NCI-H2107 (cell line): ENCODE results near the gene MAPKAP1.

Experiments used
- DNase-seq: peaks from one replicate; lab custom pipeline; 2025; lab: John Stamatoyannopoulos, UW

Gene MAPKAP1

DNA sequence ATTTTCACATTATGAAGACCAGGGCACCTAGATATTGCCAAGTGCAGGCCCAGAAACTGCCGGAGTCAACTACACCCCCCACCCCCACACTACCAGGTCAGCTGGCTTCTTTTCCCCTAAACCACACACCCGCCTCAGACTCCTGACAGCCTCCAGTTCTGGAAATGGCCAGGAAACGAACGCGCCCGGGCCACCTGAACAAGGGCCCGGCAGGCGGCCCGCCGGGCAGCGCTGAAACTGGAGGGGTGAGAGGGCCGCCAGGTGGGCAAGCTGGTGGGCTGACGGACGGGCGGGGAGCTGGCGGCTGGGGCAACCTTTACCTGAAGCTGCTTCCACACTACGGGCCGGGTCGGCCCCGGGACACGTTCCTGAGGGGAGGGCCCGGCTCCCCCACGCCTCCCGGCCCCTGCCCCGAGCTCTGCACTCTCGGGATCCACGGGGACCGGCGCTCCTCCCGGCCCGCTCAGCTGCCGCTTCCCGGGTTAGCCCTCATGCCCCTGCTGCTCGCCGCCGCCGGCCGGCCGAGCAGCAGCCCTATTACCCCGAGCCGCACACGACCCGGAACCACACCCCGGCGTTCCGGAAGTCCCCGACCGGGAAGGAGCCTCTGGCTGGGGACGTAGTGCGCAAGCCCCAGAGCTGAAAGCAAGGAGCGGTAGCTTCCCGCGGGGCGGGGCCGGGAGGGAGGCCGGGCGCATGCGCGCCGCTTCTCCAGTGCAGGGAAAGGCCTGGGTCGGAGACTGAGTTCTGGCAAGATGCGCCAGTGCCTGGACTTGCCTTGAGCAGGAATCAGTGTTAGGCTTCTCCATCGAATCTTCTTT is at the start of gene MAPKAP1:
Gene MAPKAP1, minus strand, starts transcription at position 558 of the 821 bp plus-strand sequence. CDS start 34,634 bp downstream, outside the sequence.
- peak; percentile 81 for DNase-seq

DNA sequence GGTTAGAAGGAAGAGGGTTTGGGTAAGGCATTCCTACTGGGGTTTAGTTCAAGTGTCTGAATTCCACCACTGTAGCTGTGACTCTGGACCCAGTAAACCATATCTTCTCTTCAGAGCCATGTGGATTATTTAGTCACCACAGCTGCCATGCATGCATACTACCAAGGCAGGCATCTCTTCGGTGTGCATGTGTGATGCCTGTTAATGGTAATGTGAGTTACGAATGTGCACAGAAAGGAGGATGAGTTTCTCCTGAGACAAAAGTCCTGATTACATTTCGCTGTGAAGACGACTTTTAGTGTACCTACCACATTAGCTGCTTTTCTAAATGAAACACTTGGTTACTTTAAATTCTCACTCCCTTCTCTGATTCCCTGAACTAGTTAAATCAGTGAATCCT is 49.5 kb upstream of the MAPKAP1 start:
- no peak for DNase-seq

DNA sequence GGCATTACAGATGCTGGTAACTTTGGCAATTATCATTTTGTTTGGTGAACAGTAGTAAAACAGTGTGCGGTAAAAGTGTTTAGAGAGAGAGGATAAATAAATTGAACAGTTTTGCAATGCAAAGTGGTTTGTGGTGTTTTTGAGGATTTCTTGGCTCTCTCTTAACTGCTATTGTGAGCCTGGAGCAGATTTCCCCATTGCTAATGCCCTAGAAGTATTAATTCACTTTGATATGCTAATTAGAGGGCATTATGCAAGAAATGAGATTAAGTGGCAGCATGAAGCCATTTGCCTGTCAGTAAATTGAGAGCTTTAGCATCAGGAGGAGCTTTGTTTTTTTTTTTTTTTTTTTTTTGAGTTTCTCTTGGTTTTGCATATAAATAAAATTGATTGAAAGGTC is 48.3 kb upstream of the MAPKAP1 start:
- DNase-seq: no peak

DNA sequence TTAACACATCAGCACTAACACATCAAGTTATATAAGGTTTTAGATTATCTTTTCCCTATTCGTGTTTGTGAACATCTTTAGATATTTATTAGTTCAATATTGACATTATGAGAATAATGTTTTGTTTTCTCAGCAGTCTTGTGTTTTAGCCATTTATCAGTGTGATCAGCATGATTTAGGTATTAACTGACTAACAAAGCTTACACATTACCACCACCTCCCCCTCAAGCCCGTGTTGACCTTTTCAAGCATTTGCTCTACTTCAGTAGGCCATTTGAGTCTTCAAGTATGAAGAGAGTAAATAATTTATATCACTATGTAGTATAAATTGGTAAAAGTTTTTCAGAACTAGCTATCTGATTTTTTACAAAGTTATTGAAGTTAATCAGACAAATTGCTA is 47.1 kb upstream of the MAPKAP1 start:
- DNase-seq: no peak

DNA sequence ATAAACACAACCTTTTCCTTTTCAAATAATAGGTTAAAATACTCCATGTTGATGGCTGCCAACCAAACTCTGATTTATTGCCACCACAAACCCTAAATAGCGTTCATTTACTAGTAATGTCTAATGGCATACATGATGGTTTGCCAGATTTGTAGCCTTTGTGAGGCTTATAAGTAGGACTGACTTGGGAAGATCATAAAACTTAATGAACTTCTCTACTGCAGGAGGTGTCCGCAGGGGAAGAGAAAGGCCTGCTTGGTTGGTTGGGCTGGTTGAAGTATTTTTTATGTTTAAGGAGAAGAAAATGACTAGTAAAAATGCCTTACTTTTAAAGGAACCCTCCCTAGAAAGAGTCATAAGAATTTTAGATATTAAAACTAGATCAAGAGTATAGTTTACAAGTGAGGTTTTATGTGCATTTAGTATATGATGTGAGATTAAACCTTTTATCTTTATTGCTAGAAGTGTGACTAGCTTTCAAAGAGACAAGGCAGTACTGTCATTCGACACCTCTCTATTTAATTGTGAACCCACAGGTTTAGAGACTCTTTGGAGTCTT is 45.1 kb upstream of the MAPKAP1 start:
- no peak for DNase-seq

DNA sequence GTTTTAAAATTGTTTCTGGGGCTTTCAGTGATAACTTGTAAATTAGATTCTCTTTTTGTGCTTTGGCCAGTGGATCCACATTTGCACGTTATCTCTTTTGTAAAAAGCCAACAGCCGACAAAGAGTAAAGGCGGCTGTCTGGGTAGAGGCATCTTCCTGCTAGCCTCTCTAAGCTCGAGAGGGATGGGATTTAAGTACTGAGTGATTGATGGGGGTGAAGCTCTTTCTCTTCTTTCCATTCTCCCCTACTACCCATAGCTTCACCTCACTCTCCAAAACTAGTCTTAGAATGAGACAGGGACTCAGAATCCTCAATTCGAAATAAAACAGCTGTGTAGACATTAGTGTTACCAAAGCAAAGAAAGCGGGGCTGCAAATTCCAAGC is 43.6 kb upstream of the MAPKAP1 start:
- DNase-seq: no peak

DNA sequence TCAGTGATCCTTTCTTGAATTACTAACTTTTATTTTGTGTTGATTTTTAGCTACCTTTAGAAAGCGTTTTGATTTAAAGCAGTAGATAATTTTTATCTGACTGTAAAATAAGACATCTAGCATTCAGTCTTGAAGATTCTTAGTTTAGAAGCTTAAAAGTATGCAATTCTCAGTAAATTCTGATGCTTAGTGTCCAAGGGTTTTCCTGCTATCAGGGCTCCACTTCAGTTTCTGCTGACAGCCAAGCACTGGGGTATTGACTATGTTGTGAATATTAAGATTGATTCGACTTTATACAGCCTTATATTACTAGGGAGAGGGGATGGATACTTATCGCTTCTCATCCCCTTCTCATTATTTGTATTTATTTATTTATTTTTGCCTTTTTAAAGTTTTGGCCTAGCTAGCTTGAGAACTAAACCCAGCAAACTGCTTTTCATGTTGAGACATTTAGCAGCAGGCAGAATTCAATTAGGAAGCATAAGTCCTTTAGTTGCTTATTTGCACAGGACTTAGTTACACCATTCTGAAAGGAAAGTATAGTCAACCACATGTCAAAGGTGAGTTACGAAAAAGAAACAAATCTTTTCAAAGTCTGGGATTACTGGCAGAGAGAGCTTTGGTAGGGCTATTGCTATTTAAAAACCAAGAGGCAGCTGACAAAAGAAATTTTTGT is 43.1 kb upstream of the MAPKAP1 start:
- no peak for DNase-seq

DNA sequence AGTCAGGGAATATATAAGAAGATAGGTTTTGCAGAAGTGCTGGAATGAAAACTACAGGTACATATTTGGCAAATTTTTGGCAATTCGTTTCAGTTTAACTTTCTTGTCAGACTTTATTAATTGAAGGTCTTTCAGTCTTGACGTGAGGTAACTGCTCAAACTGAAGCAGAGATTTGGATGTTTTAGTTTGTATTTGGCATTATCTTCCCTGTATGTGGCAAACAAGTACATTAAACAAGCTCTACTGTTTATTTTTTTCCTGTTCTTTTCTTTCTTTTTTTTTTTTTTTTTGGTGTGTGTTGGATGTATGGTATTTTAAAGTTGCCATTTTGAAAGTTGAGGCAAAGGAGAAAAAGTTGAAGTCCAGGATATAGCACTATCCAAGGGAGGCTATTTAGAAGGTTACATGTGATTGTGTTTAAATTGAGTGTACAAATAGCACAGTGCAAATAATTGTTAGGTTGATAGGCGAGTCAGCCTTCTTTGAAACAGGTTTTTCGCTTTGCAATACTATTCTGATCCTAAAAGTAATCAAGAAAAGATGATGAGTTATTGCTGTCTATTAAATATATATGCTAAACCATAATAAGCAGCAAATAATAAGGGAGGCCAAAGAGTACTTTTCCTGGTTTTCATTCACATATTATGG is 42.4 kb upstream of the MAPKAP1 start:
- no peak for DNase-seq

DNA sequence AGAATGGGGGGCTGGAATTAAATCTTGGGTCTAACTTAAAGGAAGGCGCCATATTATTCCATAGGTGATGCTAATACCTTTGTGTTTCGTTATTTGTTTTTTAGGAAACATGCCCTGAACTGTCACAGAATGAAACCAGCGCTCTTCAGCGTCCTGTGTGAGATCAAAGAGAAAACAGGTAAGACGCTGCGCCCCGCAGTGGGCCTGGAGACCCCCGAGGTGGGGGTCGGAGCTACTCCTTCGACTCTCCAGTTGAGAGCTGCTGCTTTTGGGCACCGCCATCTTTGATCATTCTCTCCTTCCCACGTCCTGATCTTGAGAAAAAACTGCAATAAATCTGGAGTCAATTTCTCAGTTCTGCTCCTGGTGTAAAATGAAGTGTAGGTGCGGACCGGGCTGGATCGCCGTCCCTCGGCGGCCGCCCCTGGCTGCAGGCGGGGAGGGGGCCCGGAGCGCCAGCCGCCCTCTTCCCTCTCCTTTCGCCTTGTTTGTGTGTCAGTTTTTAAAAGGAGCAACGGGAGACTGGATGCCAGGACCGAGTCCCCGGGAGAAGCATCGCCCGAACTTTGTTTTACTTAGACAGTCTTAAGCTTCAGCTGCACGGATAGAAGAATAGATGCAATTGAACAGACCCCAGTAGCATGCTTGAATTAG is 41.6 kb upstream of the MAPKAP1 start:
- DNase-seq: no peak

DNA sequence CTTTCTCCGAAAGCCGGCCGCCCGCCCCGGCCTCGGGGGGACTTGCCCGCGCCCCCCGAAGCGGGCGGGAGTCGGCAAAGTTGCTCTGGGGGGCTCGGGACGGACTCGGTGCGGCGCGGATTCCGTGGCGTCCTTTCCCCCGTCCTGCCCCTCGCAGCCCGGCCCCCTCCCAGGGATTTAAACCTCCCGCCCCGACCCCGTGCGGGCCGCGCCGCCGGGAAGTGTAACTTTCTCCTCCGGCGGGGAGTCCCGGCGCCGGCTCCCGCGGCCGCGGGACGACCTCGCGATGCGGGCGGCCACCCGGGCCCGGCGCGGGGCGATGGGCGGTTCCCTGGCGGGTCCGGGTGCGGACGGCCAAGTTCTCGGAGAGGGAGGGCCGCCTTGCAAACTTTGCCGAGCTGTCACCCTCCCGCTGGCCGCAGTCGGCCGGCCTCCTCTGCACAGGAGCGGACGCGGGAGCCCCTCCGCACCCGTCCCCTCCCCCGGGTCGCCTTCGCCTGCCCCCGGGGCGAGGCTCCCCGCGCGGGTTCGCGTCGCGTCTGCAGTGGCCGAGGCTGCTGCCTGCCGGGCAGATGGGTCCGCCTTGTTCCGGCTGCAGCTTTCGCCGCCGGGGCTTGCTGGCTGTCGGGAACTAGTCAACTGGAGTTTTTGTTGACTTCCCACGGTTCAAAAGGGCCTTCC is 40.9 kb upstream of the MAPKAP1 start:
- DNase-seq: no peak

DNA sequence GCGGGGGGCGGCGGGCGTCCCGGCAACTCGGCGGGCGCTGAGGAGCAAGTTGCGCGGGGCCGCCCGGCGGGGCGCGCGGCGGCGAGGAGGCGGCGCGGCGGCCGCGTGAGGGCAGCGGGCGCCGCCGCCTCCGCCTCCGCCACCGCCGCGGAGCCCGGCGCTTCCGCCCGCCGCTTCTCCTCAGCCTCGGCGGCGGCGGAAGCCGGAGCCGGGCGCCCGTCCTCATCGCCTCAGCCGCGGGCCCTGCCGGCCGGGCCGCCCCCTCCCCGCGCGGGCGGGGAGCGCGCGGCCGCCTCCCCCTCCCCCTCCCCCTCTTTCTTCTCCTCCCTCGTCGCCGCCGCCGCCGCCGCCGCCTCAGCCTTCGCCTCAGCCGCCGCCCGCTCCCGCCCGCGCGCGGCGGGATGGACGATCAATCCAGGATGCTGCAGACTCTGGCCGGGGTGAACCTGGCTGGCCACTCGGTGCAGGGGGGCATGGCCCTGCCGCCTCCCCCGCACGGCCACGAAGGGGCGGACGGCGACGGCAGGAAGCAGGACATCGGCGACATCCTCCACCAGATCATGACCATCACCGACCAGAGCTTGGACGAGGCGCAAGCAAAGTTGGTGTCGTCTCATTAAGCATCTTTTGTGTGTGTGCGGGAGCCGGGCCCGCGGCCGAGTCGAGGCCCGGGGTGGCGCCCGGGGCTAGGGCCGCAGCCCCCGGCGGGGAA is 40.2 kb upstream of the MAPKAP1 start, which contains the start of gene PBX3:
Gene PBX3, plus strand, starts transcription at position 321 of the 712 bp plus-strand sequence.
- DNase-seq: no peak

DNA sequence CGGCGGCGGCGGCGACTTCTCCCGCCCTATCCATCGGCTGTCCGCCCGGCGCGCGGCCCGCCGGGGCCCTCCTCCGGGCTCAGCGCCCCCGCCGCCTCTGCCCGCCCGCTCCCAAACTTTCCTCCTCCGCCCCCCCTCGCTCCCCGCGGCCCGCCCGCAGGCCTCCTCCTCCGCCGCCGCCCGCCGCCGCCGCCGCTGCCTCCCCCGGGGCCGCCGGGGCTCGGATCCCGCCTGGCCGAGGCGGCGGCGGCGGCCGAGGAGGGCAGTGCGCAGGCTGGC is 39.7 kb upstream of the MAPKAP1 start:
- no peak for DNase-seq

DNA sequence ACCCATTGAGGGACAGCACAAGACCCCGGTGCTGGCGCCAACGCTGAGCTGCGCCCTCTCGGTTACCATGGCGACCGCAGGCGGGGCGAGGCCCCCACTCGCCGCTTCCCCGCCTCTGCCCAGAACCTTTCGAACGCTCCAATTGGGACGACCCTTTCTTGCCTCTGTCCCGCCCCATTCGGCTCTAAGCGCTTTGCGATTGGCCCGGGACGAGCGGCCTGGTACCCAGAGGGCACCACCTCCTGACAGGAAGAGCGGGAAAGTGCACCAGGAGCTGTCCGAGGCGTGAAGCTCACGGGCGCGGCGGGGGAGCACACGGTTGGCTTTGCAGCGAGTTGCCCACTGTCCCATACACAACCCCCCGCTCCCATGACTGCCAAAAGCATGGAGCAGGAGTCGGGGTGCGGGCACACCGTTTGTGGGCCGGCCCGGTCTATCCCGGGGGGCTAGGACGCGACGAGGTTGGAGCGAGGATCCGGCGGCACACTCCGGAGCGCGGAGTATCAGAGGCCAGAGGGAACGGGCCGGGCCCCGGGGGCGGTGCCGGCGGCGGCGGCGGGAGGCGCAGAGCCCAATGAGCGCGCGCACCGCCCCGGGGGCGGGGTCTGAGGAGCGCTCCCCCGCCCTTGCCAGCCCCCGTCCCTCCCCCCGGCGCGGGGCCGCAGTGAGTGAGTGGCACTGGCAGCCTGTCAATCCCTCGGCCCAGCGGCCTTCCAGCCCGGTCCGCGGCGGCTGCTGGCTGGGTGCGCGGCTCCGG is 39.2 kb upstream of the MAPKAP1 start:
- peak; percentile 87 for DNase-seq

DNA sequence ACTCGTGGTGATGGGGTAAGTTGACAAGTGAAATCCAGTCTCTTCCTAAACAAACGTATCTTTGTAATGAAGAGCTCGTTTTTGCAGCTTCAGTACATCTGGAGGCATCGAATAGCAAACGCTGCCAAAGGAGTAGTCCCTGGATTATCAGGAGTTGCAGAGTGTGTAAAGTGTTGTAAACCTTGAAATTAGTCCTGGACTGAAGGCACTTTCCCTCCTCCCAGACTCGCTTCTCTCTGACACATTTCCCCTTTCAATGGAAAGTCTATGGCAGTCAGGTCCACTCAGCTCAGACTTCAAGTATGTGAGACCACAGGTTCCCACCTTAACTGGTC is 38.6 kb upstream of the MAPKAP1 start:
- DNase-seq: no peak

DNA sequence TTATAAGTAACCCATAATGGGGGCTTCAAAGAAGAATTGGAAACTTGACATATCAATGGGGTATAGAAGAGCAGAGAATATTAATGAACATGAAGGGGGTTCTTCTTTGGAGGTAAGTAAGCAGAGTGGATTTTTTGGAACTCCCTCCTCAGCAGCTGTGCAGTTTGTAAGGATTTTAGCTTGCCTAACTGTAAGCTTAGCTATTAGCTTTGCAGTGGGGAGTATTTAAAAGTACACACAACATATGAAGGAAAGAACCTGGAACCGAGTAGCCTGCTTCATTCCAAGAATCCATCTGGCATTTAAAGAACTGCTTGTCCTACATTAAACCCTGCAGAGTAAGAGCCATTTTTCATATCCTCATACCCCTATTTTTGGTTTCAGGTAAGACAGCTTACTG is 38.0 kb upstream of the MAPKAP1 start:
- DNase-seq: no peak

DNA sequence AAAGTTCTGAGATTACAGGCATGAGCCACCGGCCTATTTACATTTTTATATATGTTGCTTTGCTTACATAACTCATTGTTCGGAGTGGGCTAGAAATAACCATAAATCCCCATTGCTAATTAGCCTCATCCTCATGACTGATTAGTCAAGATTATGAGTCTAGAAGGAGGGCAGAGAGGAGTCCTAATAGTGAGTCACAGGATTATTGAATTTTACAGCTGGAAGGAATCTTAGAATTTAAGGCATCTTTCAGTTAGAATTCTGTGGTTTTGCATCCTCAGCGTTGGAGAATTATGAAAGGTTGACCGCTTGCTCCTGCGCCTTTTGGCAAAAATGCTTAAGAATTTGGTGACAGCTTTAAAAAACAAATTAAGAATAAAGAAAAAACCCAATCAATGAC is 37.6 kb upstream of the MAPKAP1 start:
- DNase-seq: no peak

DNA sequence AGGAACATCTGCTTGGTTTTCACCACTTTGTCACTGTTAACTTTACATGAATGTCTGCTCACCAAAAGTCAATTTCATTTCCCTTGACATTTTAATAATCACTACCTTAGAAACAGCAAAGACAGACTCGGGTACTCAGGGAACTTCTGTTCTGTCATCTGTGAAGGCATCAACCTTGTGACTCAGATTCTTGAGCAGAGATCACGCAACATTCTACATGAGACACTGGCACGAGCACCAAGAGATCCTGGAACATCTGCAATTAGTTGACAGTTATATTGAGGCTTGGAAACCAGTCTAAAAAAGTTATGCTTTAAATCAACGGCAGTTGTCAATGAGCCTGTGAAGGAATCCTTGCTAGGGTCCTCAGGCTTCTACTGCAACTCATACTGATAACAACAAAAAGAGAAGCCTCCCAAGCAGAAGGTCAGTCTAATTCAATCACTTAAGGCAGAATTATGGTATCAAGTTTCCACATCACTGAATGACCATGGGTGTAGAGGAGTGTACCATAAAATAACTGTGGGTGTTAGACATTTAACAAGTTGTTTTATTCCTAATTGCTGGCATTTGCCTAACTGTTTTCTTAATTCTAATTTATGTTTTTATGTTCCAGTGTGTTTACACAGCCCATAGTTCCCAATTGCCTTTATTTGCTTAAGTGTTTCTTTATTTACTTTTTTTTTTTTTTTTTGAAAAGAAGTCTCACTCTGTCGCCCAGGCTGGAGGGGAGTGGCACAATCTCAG is 36.8 kb upstream of the MAPKAP1 start:
- DNase-seq: no peak

DNA sequence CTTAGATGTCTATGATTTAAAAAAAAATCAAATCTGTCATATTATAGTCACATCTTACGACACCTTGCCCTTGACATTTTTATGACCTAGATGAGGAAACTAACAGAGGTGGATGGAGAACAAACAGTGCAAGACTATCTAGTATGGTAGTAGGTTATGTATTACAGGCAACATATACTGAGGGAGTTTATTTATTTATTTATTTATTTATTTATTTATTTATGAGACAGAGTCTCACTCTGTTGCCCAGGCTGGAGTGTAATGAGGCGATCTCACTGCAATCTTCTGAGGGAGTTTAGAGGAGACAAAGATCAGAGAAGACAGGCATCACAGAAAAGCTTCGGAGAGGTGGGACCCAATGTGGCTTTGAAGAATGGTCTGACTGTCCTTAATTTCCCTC is 35.6 kb upstream of the MAPKAP1 start:
- no peak for DNase-seq

DNA sequence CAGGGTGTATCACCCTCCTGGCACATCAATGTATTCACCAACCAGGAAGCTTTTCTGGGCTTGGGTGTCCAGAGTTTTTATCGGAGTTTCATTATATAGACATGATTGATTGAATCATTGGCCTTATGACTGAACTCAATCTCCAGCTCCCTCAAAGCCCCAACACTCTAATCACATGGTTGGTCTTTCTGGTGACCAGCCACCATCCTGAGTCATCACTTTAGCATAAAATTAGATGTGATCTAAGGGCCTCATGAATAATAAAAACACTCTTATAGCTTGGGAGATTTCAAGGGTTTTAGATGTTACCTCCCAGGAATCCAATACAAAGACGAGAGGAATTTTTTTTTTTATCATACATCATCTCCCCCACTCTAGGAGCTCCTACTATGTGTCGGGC is 32.4 kb upstream of the MAPKAP1 start:
- DNase-seq: no peak

DNA sequence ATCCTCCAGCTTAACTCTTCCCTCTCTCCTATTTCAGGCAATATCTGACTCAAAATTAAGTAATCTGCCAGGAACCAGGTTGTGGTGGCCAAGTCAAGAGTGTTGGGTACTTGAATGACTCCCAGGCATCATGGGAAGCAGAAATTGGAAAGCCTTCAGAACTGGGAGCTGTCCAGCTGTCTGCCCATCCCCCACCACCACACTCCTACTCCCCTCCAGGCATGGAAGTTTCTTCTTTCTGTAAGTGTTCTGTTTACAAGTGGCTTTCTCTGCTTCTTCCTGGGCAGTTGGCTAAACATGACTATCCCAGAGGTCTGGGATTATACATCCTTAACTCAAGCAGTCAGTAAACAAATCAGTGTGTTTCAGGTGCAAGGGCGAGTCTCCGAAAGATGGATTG is 25.6 kb upstream of the MAPKAP1 start:
- no peak for DNase-seq
